K562 (cell line): ENCODE measurements around the gene PAN3. TPM values are rescaled to one million over a fixed set of nuclear protein-coding genes. Genes with fewer than 3 reads are reported as not detected.

Experiments used
- ATAC-seq: fragments of 200-7000 bp; cut with Tn5 transposase; 3 replicates; pipeline ENCODE4 v1.9.1; 2020; ENCODE audit warnings: moderate library complexity
- BruUV-seq: library from RNA; stranded (reverse); fragments of 400-500 nt; replicated peaks from 2 replicates; lab custom pipeline; 2021; lab: Mats Ljungman, UMichigan
- CTCF ChIA-PET: fragments of 300-600 bp; formaldehyde crosslinking; extraction: SDS; loops from one replicate; lab custom pipeline; 2021; ENCODE audit warnings: low intra/inter-chr PET ratio; lab: Yijun Ruan, JAX
- POLR2A ChIA-PET: fragments of 300-600, 350-650 bp; sonication (Branson Sonifier 250); formaldehyde crosslinking; extraction: SDS; loops from one replicate; lab custom pipeline; 2021; ENCODE audit warnings: antibody characterized with exemption, inconsistent platforms; lab: Yijun Ruan, JAX
- DNase-seq, 4 experiments: peaks; one replicate each; pipeline versions ENCODE4 v3.0.0 to v3.0.0-alpha.2; 2011 to 2018; ENCODE audit warnings: low spot score in 3 of 4, mixed read lengths in 3 of 4; ENCODE audit errors: extremely low read depth in 1 of 4
- FAIRE-seq: peaks from 2 replicates; lab custom pipeline; 2011; peaks lifted over from hg19 to GRCh38; lab: Jason Lieb, UNC
- H2AFZ ChIP-seq: 2 replicates; pipeline ENCODE4 v1.6.0; 2011; ENCODE audit warnings: low read depth, low read length, control low read depth, inconsistent platforms
- H3K27ac ChIP-seq: fragments of 200-600 bp; 3 replicates; pipeline ENCODE4 v1.8.0; 2011; ENCODE audit warnings: low read depth, mild to moderate bottlenecking, control low read depth, inconsistent platforms, low read length, moderate library complexity, mixed read lengths; ENCODE audit errors: extremely low read depth
- H3K27me3 ChIP-seq, 2 experiments: fragments of 300-600 bp in 1 of 2; 2 replicates in 1 of 2; 3 replicates in 1 of 2; pipeline versions ENCODE4 v1.6.0 to v1.8.0; 2011; ENCODE audit warnings: inconsistent platforms in 2 of 2, low read length in 2 of 2, mild to moderate bottlenecking in 1 of 2, mixed read lengths in 1 of 2, moderate library complexity in 1 of 2; ENCODE audit not compliant: control insufficient read depth in 2 of 2, insufficient read depth in 2 of 2
- H3K36me3 ChIP-seq: fragments of 300-600 bp; 3 replicates; pipeline ENCODE4 v1.8.0; 2011; ENCODE audit warnings: mild to moderate bottlenecking, low read length, inconsistent platforms; ENCODE audit not compliant: control insufficient read depth, insufficient read depth
- H3K4me1 ChIP-seq, 2 experiments: fragments of 200-600 bp in 1 of 2; replicated peaks in 1 of 2; 2 replicates in 1 of 2; 3 replicates in 1 of 2; pipeline versions ENCODE4 v1.5.1 to v1.8.0; 2011; ENCODE audit warnings: inconsistent platforms in 2 of 2, low read length in 2 of 2, mild to moderate bottlenecking in 1 of 2, mixed read lengths in 1 of 2, moderate library complexity in 1 of 2; ENCODE audit not compliant: control insufficient read depth in 2 of 2, insufficient read depth in 2 of 2
- H3K4me2 ChIP-seq: 2 replicates; pipeline ENCODE4 v1.6.1; 2011; ENCODE audit warnings: low read length, control low read depth, inconsistent platforms, mixed read lengths; ENCODE audit not compliant: insufficient read depth
- H3K4me3 ChIP-seq: fragments of 200-600 bp; sonication (generic), shearing (Covaris generic); 2 replicates; pipeline ENCODE4 v1.5.1; 2016; ENCODE audit warnings: control low read depth, inconsistent platforms
- H3K79me2 ChIP-seq: fragments of 200-600 bp; 3 replicates; pipeline ENCODE4 v1.8.0; 2011; ENCODE audit warnings: low read length, inconsistent platforms; ENCODE audit not compliant: control insufficient read depth, insufficient read depth
- H3K9ac ChIP-seq, 2 experiments: 2 replicates each; pipeline versions ENCODE4 v1.6.0 to v1.6.1; 2011; ENCODE audit warnings: low read depth in 2 of 2, low read length in 2 of 2, control low read depth in 1 of 2, inconsistent platforms in 1 of 2, mild to moderate bottlenecking in 1 of 2, mixed read lengths in 1 of 2; ENCODE audit not compliant: insufficient read depth in 1 of 2
- H3K9me1 ChIP-seq: one replicate; pipeline ENCODE4 v1.6.0; 2011; ENCODE audit warnings: inconsistent platforms, mild to moderate bottlenecking, low read length, moderate library complexity; ENCODE audit not compliant: control insufficient read depth, insufficient read depth
- H3K9me3 ChIP-seq: replicated peaks from 2 replicates; pipeline ENCODE4 v1.5.1; 2011; ENCODE audit warnings: low read depth, low read length, inconsistent platforms; ENCODE audit not compliant: control insufficient read depth, insufficient read depth
- H4K20me1 ChIP-seq: replicated peaks from 2 replicates; pipeline ENCODE4 v1.6.1; 2011; ENCODE audit warnings: low read length, inconsistent platforms, mixed read lengths; ENCODE audit not compliant: control insufficient read depth, insufficient read depth
- CREB3 ChIP-seq: fragments of 450-650 bp; conservative IDR thresholded peaks from 2 replicates; pipeline ENCODE4 v1.6.1; 2016; ENCODE audit warnings: missing genetic modification characterization, low read depth, mild to moderate bottlenecking, missing compliant biosample characterization, moderate library complexity
- HDAC3 ChIP-seq: fragments of 450-650 bp; IDR thresholded peaks from 2 replicates; pipeline ENCODE4 v1.6.1; 2018; ENCODE audit warnings: borderline replicate concordance, mild to moderate bottlenecking, moderate library complexity; ENCODE audit not compliant: partially characterized antibody
- NCOA1 ChIP-seq: fragments of 450-650 bp; IDR thresholded peaks from 2 replicates; pipeline ENCODE4 v1.6.1; 2016; ENCODE audit warnings: low read depth
- NFATC3 ChIP-seq: fragments of 450-650 bp; IDR thresholded peaks from 2 replicates; pipeline ENCODE4 v1.6.1; 2017; ENCODE audit warnings: mild to moderate bottlenecking
- NFIC ChIP-seq: fragments of 450-650 bp; IDR thresholded peaks from 2 replicates; pipeline ENCODE4 v1.6.1; 2017; ENCODE audit warnings: mild to moderate bottlenecking, inconsistent platforms
- NUFIP1 ChIP-seq: fragments of 450-650 bp; IDR thresholded peaks from 2 replicates; pipeline ENCODE4 v1.6.1; 2018; ENCODE audit not compliant: partially characterized antibody
- POLR3A ChIP-seq: IDR thresholded peaks from 2 replicates; pipeline ENCODE4 v1.6.1; 2011; ENCODE audit warnings: borderline replicate concordance, mild to moderate bottlenecking, moderate library complexity; ENCODE audit not compliant: insufficient read length, insufficient read depth; ENCODE audit errors: extremely low read depth
- PTTG1 ChIP-seq: fragments of 450-650 bp; IDR thresholded peaks from 2 replicates; pipeline ENCODE4 v1.6.1; 2016; ENCODE audit warnings: low read depth, mild to moderate bottlenecking, missing genetic modification characterization, missing compliant biosample characterization
- TBP ChIP-seq: optimal IDR thresholded peaks from 2 replicates; pipeline ENCODE3; 2011; ENCODE audit warnings: low read depth, low read length, improper control_type of control experiment
- ZBTB5 ChIP-seq: fragments of 450-650 bp; IDR thresholded peaks from 2 replicates; pipeline ENCODE4 v1.6.1; 2017; ENCODE audit warnings: antibody characterized with exemption
- ZC3H11A ChIP-seq: IDR thresholded peaks from 2 replicates; pipeline ENCODE4 v1.6.1; 2012; ENCODE audit warnings: low read depth, low read length, improper control_type of control experiment
- ZKSCAN3 ChIP-seq: fragments of 250-450 bp; sonication (Bioruptor Pico); IDR thresholded peaks from 2 replicates; pipeline ENCODE4 v1.4.0; 2020
- WGBS: fragments of 100-300 bp; shearing (Covaris generic); methylation state at CpG from one replicate; pipeline ENCODE4 v1.1.6; 2016; ENCODE audit warnings: low coverage, mixed read lengths; ENCODE audit not compliant: insufficient coverage; ENCODE audit errors: missing lambda C conversion rate; 5-methylcytosine and 5-hydroxymethylcytosine counted together
- in situ Hi-C: fragments of 300-500 bp; cut with MboI; formaldehyde crosslinking; loops from 4 replicates; pipeline ENCODE4 v1.15.0; 2018; ENCODE audit warnings: inconsistent platforms, mixed read lengths
- intact Hi-C: fragments of 100-400 bp; cut with micrococcal nuclease; formaldehyde crosslinking; loops from 2 replicates; pipeline ENCODE4 v1.14.2; 2022
- polyA plus RNA-seq, 8 experiments: library from polyadenylated mRNA; depleted of rRNA in 4 of 8; stranded (reverse) in 5 of 8; unstranded in 3 of 8; fragments of >200 nt; fragmentation: Nextera tagmentation in 2 of 8; fragmentation: Illumina TruSeq in 1 of 8; extraction: Ambion mirVana in 2 of 8; extraction: Trizol in 1 of 8; gene quantifications; 2 replicates each; pipeline versions ENCODE4 v1.2.1 to v1.2.3, GENCODE V29; 2011 to 2014; ENCODE audit warnings: inconsistent platforms in 1 of 8, missing spikeins in 1 of 8
- total RNA-seq, 7 experiments: library from RNA; depleted of rRNA in 6 of 7; stranded (reverse); fragments of >200 nt in 6 of 7; fragmentation: Illumina TruSeq in 2 of 7; extraction: Trizol in 2 of 7; gene quantifications; 2 replicates each; pipeline versions ENCODE4 v1.2.1 to v1.2.3, GENCODE V29; 2011 to 2021; ENCODE audit warnings: low replicate concordance in 1 of 7

PAN3 gene
- total and polyA plus RNA-seq, 9 of the 15 experiments (the other 6 are each of a cell fraction or from before 2014, with no cell fraction given), result 7.2 to 19.9 (median 11.6) TPM

GRCh38 chr13:28219408-28220099 lies 81.2 kb downstream of the PAN3 start (continued):
- TF ChIP-seq ZBTB5 (no peak), ZC3H11A (no peak), NCOA1 (no peak), POLR3A (no peak), PTTG1 (tag) (no peak), NUFIP1 (no peak), NFATC3 (no peak), TBP (no peak), HDAC3 (no peak)

- POLR2A ChIA-PET, result no interaction called here
- no peaks in the 10 kb centered on the region for H3K9me1 ChIP-seq
- no TSS peak for BruUV-seq
- H3K9ac ChIP-seq, result no peak overlapping the region
- H3K79me2 ChIP-seq, result no peaks in the 10 kb centered on the region
- H4K20me1 ChIP-seq, result no peaks in the 10 kb centered on the region
- no peaks in the 10 kb centered on the region for H3K9me3 ChIP-seq
- in situ Hi-C loops (no loop called here), intact Hi-C loops (no loop called here)
- H3K36me3 ChIP-seq, result peaks cover 8% of the 10 kb centered on the region; the same call in 1 of the 3 replicates
- CTCF ChIA-PET, result no interaction called here
- DNase-seq (no peak), FAIRE-seq (no peak), ATAC-seq (no peak)
- 96% methylated on average over 4 of the region's 4 CpGs for WGBS
- no peak overlapping the region for H3K4me2 ChIP-seq
- H3K4me3 ChIP-seq, result no peak overlapping the region
- H3K27ac ChIP-seq, result no peak overlapping the region
- no peak for TF ChIP-seq ZKSCAN3
- TF ChIP-seq NFIC, result 0 out of 2 replicates have a peak, but pooled peaks have one; percentile 14
- no peak for TF ChIP-seq CREB3
- no peak overlapping the region for H2AFZ ChIP-seq
- H3K4me1 ChIP-seq, result no peaks in the 10 kb centered on the region
- no peaks in the 10 kb centered on the region for H3K27me3 ChIP-seq
Measured at GRCh38 chr13:28220166-28220565, 81.8 kb downstream of the PAN3 start.
